A172 (cell line): ENCODE results near the gene TMEM151B. TPM values are rescaled to one million over a fixed set of nuclear protein-coding genes. Genes with fewer than 3 reads are reported as not detected.
A peak's percentile ranks its signal among the peaks of the same experiment; 100 is the strongest.

ENCODE experiments used
- DNase-seq: peaks from one replicate; pipeline ENCODE4 v3.0.0-alpha.2; 2015; ENCODE audit warnings: low spot score
- total RNA-seq: library from RNA; depleted of rRNA; stranded (reverse); fragments of >200 nt; shearing (Covaris generic); gene quantifications from 2 replicates; pipeline ENCODE4 v1.2.3, GENCODE V29; 2014

TMEM151B gene
- total RNA-seq, 1 experiment from 2014 or later, result 1.3 TPM

GRCh38 chr6:44250718-44251123, 19.5 kb upstream of the TMEM151B start:
- no peak for DNase-seq

GRCh38 chr6:44251576-44252524, 18.4 kb upstream of the TMEM151B start:
- DNase-seq, result no peak

- DNase-seq, result peak; percentile 69
Measured at GRCh38 chr6:44253307-44254101, 16.7 kb upstream of the TMEM151B start.

GRCh38 chr6:44254191-44255104, 15.8 kb upstream of the TMEM151B start:
- DNase-seq, result no peak

- no peak for DNase-seq
Measured at GRCh38 chr6:44255105-44255808, 15.0 kb upstream of the TMEM151B start.

GRCh38 chr6:44255871-44256774, 14.1 kb upstream of the TMEM151B start:
- DNase-seq, result no peak

GRCh38 chr6:44256775-44257024, 13.6 kb upstream of the TMEM151B start:
- no peak for DNase-seq

- DNase-seq, result peak; percentile 83
Measured at GRCh38 chr6:44257025-44257752, 13.1 kb upstream of the TMEM151B start, which contains the start of gene SLC35B2. Gene SLC35B2, minus strand, starts transcription at chr6:44257528. Its CDS starts 118 bp downstream, at chr6:44257410.

GRCh38 chr6:44257753-44258324, 12.4 kb upstream of the TMEM151B start:
- DNase-seq, result no peak

- DNase-seq, result no peak
Measured at GRCh38 chr6:44258325-44258863, 11.9 kb upstream of the TMEM151B start.

- no peak for DNase-seq
Measured at GRCh38 chr6:44258921-44259320, 11.3 kb upstream of the TMEM151B start.

GRCh38 chr6:44260011-44260410, 10.2 kb upstream of the TMEM151B start:
- no peak for DNase-seq

- DNase-seq, result no peak
Measured at GRCh38 chr6:44260451-44261297, 9.6 kb upstream of the TMEM151B start.

GRCh38 chr6:44261581-44261980, 8.7 kb upstream of the TMEM151B start:
- no peak for DNase-seq

- peak; percentile 41 for DNase-seq
Measured at GRCh38 chr6:44262467-44263353, 7.5 kb upstream of the TMEM151B start.

- peak; percentile 84 for DNase-seq
Measured at GRCh38 chr6:44263354-44264100, 6.7 kb upstream of the TMEM151B start.
